ENCODE data around the gene DENND1B. TPM values are rescaled to one million over a fixed set of nuclear protein-coding genes. Genes with fewer than 3 reads are reported as not detected.

DENND1B gene
- total and polyA plus RNA-seq, 4 donors = 1.7 to 13.7 (median 7.9) TPM

GRCh38 chr1:197559655-197560054 lies 215.6 kb downstream of the DENND1B start:
- 93% methylated on average over 1 of the region's 1 CpG for WGBS
- DNase-seq (ENCODE audit: low spot score) = no peak
- H3K9ac ChIP-seq (ENCODE audit: low read depth in 1 of 2, low read length in 2 of 2) = no peak overlapping the region

More at GRCh38 chr1:197559655-197560054, 215.6 kb downstream of the DENND1B start:
- H3K9me3 ChIP-seq (ENCODE audit: control insufficient read depth in 4 of 4, low read length in 3 of 4) = no peaks in the 10 kb centered on the region
- H3K4me3 ChIP-seq (ENCODE audit: low read depth in 1 of 3, low read length in 3 of 3) = no peak overlapping the region
- TF ChIP-seq NR2F2 (IDR thresholded peaks at IDR 0.05) = no peak
- TF ChIP-seq JUND (IDR thresholded peaks at IDR 0.05) = no peak
- no peak for TF ChIP-seq CTCF (IDR thresholded peaks at IDR 0.05; ENCODE audit: low read depth, low read length, missing input control)
- no peak for TF ChIP-seq HNF4G (IDR thresholded peaks at IDR 0.05)
- no peak for TF ChIP-seq SP1 (IDR thresholded peaks at IDR 0.05)
- no peak for TF ChIP-seq FOXA1 (IDR thresholded peaks at IDR 0.05)
- TF ChIP-seq YY1 (IDR thresholded peaks at IDR 0.05) = no peak
- no peak for TF ChIP-seq EGR1 (IDR thresholded peaks at IDR 0.05; ENCODE audit: low read depth in 2 of 2)
- TF ChIP-seq GABPA (IDR thresholded peaks at IDR 0.05 in 1 of 2, conservative IDR thresholded peaks at IDR 0.05 in 1 of 2) = no peak
- no peak for TF ChIP-seq RAD21 (IDR thresholded peaks at IDR 0.05)
- no peak for TF ChIP-seq REST (IDR thresholded peaks at IDR 0.05)
- TF ChIP-seq ATF3 (IDR thresholded peaks at IDR 0.05) = no peak
- no peak for TF ChIP-seq HNF4A (conservative IDR thresholded peaks at IDR 0.05)
- TF ChIP-seq FOXA2 (IDR thresholded peaks at IDR 0.05) = no peak
- TF ChIP-seq MAX (IDR thresholded peaks at IDR 0.05) = no peak
- TF ChIP-seq ZBTB33 (IDR thresholded peaks at IDR 0.05) = no peak
- no peak for TF ChIP-seq RXRA (IDR thresholded peaks at IDR 0.05)
- H3K4me1 ChIP-seq (ENCODE audit: control insufficient read depth in 4 of 4, insufficient read depth in 4 of 4, low read length in 3 of 4) = no peaks in the 10 kb centered on the region
- H3K27me3 ChIP-seq (ENCODE audit: control insufficient read depth in 4 of 4, insufficient read depth in 4 of 4, low read length in 3 of 4) = no peaks in the 10 kb centered on the region
- H3K27ac ChIP-seq (ENCODE audit: low read depth in 1 of 2, low read length in 2 of 2) = no peak overlapping the region
- H3K36me3 ChIP-seq (ENCODE audit: control insufficient read depth in 4 of 4, insufficient read depth in 3 of 4, low read depth in 1 of 4, low read length in 3 of 4) = peaks cover 0 to 2% (median 0%) of the 10 kb centered on the region in 4 donors

Data from liver (tissue), 9 donors.